ENCODE measurements around the gene SIAH2.

- no peak for TF ChIP-seq CTCF (IDR thresholded peaks at IDR 0.05)
- no peak for TF ChIP-seq POLR2A (IDR thresholded peaks at IDR 0.05)
Observed at GRCh38 chr3:150736316-150736719, 26.7 kb downstream of the SIAH2 start.

Data from adrenal gland (tissue), 5 donors.